ENCODE results near the gene IRF5.
A peak's percentile ranks its signal among the peaks of the same experiment; 100 is the strongest.

The IRF5 gene

DNA sequence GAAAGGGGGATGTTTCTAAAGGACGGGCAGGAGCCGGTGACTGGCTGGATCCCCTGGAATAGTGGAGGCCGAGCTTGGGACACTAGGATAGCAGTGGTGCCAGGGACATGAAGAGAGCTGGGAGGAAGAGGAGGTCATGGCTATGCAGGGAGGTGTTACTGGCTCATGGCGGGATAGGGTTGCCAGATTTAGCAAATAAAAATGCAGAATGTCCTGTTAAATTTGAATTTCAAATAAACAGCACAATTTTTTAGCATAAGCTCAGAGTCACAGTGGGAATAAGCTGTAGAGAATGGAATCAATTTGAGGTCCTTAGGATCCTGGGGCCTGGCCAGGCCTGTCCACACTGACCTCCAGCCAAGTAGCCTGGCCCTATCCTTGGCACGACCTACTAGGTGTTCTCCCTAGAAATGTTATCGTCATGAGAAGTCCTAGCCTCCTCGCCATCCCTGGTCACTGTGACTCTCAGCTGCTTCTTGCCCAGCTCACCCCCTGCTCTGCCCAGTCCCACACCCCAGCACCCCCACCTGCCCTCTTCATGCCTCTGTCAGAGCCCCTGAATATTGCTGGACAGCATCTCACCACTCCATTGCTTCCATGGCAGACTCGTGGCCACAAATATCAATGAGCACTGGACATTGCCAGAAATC lies 19.6 kb upstream of the IRF5 start:
- Histone ChIP-seq H3K4me3 (no peak overlapping the region), H3K27ac (no peak overlapping the region)

DNA sequence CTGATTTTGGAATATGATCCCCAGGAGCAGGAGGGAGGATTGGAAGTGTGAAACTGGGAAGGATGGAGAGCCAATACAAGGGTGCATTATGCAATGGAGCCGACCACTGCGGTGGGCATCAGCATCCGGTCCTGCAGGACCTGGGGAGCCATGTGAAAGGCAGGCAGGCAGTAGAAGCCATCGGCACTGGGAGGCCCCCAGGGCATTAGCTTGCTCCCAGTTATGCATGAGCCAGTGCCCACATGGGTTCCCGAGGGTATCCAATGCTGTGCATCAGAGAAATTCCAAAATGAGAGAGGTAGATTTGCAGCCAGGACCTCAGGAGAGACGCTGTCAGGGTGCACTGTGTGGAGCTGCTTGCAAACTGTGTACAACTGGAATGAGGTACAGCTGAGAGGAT lies 18.5 kb upstream of the IRF5 start:
- Histone ChIP-seq H3K27ac (no peak overlapping the region), H3K4me3 (no peak overlapping the region)

DNA sequence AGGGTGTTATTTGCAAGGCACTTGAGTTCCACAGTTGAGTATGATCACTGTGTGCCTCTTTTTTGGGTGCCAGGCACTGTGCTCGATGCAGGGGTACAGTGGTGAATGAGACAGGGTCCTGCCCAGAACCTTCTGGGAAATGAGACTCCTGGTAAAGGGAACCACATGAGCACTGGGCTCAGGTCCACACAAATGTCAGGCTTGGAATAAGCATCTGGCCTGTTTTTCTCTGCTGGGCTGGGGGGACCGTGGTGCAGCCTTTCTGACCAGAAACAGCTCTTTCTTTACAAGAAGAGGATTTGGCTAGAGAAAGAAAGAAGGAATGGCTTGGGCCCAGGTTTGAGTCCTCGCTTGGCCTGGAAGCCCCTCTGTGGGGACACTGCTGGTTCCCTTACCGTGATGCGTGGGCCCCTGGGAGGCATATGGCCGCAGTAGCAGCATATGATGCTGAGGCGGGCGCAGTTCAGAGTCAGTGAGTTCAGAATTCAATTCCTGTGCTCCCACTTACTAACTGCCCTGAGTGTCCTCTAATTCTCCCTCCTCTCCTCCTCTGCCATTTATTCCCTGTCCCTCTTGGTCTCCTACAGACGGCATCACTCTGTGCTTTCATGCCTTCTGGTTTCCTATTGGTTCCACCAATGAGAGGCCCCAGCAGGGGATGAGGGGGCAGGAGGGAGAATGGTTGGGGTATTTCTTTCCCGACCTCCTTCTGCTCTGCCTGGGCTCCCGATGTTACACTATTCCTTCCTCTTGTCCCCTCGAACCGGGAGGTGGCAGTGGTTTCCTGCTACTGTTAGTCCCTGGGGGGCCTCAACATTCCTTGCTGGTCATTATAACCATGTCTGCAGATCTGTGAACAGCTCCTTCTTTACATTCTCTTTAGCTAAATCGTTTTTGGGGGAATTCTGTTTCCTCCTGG lies 17.6 kb upstream of the IRF5 start:
- no peak overlapping the region for H3K27ac ChIP-seq

DNA sequence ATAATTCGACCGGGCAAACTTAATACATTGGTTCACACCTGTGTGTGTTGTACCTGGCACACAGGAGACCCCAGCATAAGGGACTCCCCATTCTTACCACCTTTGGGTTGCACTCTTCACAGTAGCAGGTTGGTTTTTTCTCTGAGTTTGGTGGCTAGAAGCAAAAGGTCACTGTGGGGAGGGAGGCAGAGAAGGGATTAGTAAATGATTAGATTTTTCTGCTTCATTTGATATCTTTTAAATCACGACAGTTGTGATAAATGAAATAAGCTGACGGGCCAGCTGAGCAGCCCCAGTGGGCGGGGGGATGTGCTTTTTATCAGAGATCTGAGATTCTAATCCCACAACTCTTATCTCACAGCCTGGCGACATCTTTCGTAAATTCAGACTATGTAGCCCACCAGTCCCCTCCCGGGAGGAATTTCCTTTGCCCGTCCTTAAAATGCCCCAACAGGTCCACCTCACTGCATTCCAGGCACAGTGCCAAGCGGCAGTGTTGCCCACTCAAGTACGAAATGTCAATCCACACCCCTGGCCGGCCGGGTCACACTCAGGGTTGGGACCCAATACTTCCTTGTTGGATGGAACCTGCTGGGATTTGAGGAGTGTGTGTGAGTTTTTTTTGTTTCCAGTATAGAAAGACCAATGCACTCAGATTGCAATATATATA lies 16.7 kb upstream of the IRF5 start:
- Histone ChIP-seq H3K27ac (no peak overlapping the region), H3K4me3 (no peak overlapping the region)

More for the DNA sequence above, 17.6 kb upstream of the IRF5 start:
- H3K4me3 ChIP-seq: no peak overlapping the region

DNA sequence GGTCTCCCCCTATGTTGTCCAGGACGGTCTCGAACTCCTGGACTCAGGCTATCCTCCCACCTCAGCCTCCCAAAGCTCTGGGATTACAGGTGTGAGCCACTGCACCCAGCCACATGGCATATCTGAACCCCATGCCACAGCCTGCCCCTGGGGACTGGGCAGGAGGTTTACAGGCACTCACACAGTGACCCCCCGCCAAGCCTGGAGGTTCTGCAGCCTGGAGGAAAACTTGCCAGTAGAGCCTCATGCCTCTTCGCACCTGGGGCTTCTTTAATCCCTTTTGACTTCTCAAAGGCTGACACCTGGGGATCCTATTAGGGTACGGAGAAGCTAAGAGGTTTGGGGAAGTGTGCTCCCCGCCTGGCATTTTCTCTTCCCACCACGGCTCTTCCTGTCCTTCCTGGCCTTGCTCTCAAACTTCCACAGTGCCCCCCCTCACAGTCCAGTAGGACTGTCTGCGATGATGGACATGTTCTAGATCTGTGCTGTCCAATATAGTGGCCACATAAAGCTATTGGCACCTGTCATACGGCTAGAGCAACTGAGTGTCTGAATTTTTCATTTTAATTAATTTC lies 15.8 kb upstream of the IRF5 start:
- Histone ChIP-seq H3K4me3 (no peak overlapping the region), H3K27ac (no peak overlapping the region)

DNA sequence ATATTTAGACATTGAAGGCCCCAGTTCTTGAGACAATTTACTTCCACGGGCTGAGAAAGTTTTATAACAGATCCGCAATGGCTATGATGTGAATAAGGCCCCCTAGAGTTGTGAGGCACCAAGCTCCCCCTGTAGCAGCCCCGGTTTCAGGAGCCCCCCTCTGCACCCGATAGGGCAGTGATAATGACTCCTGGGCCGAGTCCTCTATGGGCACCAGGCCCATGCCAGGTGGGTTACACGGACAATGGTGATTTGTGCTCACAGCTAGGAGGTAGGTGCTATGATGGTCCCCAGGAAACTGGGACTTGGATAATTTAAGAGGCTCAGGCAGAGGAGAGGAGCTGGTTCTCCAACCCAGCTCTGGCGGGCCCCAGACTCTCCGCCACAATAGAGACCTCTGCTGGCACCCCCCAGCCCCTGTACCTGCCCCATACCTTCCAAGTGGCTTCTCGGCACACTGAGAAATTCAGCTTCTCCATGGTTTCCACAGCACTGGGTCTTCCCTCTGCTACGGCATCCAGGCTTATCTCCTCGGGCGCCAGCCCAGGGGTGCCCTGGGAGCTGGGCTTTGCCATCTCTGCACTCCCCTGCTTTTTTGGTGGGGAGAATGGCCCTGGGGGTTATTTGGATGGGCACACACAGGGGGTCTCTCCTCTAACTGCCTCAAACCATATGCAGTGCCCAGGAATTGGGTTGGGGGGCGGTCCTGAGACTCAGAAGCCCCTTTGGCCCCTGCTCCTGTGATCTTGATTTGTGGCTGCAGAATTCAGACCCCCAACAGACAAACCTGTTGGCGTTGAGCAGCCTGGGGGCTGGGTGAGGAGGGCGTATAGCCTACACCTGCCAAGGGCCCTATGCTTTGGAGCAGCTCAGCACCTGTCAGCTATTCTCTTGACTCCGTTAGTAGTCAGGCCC lies 15.0 kb upstream of the IRF5 start:
- H3K27ac ChIP-seq: no peak overlapping the region
- H3K4me3 ChIP-seq: no peak overlapping the region

DNA sequence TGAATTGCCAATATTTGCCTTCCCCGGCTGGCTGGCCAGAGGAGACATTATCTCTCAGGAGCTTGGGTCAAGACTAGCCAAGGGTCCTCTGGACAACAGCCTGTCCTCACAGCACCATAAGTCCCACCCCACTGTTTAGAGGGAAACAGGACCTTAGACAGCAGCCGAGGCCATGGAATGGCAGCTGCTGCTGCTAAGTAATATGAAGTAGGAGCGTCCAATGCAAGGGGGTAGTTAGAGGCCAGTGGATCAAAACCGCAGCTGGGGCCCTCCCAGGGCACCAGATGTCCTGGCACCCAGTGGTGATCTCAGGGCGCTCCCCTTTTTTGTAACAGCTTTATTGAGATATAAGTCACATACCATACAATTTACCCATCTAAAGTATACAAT lies 14.3 kb upstream of the IRF5 start:
- Histone ChIP-seq H3K27ac (no peak overlapping the region), H3K4me3 (no peak overlapping the region)

DNA sequence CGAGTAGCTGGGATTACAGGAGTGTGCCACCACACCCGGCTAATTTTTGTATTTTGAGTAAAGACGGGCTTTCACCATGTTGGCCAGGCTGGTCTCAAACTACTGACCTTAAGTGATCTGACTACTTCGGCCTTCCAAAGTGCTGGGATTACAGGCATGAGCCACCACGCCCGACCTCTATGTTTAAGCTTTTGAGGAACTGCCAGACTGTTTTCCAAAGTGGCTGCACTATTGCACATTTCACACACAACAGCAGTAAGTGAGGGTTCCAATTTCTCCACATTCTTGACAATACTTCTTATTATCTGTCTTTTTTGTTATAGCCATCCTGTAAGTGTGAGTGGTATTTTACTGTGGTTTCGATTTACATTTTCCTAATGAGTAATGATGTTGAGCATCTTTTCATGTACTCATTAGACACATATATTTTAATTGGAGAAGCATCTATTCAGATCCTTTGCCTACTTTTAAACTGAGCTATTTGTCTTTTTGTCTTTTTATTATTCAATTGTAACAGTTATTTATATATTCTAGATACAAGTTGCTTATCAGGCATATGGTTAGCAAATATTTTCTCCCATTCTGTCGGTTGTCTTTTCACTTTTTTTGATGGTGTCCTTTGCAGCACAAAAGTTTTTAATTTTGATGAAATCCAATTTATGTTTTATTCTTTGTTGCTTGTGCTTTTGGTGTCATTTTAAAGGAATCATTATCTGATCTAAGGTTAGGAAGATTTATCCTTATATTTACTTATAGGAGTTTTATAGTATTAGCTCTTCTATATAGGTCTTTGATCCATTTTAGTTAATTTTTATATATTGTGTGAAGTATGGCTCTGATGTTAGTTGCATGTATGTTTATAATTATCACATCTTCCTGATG lies 12.8 kb upstream of the IRF5 start:
- Histone ChIP-seq H3K27ac (no peak overlapping the region), H3K4me3 (no peak overlapping the region)

DNA sequence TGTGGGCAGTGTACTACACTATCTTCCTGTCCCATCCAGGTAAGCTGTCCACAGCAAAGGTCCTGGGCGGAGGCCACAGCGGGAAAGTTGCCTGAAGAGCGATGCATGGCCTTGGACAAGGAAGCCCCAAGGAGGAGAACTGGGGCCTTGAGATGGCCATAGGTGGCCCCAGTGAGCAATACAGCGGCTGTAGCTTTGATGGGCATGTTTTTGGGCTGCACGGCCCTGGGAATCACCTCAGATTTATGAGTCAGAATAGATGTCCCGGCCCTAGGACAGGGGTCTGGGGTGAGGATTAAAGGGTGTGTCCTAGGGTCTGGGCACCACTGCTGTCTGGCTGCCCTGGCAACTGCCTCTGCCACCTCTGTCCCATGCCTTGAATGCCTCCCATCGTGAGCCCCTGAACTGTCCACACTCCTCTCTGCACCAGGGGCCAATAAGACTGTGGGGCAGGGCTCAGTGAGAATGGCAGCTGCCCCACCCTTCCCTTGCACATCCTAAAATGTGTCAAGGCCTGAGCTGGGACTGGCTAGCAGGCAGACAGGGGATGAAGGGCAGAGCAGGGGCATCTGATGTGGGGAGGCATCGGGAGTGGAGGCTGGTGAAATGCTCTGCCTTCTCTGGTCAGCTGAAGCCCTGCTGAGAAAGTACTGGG lies 9.4 kb upstream of the IRF5 start:
- Histone ChIP-seq H3K27ac (no peak overlapping the region), H3K4me3 (no peak overlapping the region)

DNA sequence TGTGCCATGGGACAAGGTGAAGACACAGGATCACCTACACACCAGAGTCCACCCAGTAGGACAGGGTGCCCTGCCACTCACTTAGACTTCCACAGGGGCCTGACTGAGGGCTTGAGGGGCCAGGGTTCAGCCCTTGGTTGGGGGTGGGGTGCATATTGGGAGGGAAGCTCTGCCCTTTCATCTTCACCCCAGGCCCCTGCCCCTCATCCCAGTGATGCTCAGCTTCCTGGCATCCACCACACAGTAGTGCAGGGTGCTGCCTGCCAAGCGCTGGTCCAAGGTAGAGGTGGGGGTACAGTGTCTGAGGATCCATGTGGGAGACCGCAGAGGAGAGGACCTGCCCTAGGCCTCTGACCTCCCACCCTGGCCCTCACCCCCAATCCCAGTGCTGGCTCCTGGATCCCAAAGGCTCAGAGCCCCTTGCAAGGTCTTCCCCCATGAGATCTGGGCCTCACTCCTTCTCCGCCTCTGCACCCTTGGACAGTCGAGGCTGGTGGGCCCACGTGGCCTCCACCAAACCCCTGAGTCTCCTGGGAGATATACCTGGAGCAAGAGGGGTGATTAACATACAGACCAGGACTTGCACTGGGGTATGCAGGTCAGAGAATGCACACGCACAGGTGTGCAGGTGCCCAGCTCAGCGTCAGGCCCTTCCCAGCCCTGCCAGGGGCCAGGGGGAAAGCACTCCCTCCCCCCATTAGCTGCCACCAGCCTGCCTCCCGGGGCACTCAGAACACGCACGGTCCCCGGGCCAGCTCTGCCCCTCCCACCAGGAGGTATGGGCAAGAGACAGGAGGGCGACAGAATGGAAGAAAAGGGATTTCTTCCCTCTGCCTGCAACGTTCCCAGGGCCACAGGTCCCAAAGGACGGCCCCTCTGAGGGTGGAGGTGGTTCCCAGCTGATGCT lies 8.6 kb upstream of the IRF5 start:
- no peak overlapping the region for H3K4me3 ChIP-seq
- H3K27ac ChIP-seq: no peak overlapping the region

DNA sequence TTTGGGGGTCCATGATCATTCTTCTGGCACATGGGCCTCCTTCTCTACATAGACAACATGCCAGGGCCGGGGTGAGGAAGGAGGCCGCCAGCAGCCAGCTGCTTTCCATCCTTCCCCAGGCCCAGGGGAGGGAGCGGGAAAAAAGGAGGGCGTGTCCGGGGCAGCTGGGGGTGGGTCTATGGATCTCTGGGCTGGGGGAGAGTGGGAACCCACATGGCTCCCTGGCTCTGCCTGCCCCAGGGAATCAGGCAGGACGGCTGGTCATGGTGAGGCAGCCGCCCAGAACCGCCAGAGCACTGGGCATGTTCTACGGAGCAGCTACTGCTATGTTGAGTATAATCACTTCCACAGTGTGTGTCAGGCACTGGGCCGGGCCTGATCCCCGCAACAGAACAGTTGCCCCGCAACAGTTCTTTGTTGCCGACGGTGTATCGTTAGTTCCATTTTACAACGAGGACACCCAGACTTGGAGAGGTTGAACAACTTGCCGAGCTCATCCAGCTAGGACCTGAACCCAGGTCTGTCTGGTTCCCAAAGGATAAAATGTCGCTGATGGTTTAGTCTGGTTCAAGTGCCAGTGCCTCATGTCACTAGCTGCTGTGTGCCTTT lies 6.4 kb upstream of the IRF5 start:
- Histone ChIP-seq H3K27ac (no peak overlapping the region), H3K4me3 (no peak overlapping the region)

DNA sequence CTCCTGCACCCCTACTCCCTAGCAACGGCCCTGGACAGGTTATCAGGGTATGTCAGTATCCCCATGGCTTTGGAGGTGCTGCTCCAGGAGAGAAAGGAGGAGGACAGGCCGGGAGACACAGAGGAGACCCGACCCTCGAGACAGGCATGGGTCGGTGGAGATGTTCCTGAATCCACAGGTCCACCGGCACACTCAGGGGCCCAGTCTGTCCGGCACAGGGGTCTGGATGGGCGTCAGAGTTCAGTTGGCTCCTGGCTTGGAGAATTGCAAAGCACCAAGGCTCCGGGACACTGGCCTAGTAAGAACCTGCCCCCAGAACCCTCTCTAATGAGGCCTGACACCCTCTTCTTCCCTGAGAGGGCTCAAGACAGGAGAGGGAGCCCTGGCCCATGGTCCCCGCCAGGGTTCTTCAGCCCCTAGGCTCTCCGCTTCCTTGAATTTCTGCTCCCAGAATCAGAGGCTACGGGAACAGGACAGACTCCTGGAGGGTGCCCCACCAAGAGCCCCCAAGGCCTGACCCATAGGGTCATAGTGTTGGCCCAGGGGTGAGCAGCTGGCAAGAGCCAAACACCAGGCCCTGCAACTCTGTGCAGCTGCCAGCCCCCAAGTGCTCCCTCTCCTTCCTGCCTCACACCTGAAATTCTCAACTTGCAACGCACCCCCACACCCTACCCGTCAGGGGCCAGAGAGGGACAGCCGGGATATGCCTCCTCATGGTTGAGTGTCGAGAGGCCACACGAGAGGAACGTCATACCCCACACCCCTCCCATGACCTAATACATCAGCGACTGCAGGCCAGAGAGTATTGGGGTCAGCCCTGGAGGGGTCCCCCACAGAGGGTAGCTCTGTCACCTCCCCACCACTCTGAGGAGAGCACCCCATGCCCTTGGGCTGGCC lies 5.5 kb upstream of the IRF5 start:
- Histone ChIP-seq H3K4me3 (no peak overlapping the region), H3K27ac (peak overlapping the region in 4 of 21 experiments; percentile 7 to 67 (median 61))

DNA sequence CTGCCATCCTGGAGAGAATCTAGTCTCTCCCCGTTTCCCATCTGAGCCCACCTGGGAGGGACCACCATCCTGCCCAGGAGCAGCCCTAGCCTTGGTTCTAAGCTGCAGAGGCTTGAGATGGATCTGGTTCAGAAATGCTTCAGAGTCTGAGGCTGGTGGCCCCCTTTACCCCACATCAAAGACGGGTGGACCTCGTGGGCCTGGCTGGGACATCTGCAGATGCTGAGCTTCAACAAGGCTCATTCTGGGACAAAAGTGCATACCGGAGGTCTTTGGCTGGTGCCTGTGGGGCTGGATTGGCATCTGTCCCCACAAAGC lies 4.9 kb upstream of the IRF5 start:
- Histone ChIP-seq H3K27ac (peak overlapping the region in 5 of 21 experiments; percentile 7 to 67 (median 61)), H3K4me3 (no peak overlapping the region)

DNA sequence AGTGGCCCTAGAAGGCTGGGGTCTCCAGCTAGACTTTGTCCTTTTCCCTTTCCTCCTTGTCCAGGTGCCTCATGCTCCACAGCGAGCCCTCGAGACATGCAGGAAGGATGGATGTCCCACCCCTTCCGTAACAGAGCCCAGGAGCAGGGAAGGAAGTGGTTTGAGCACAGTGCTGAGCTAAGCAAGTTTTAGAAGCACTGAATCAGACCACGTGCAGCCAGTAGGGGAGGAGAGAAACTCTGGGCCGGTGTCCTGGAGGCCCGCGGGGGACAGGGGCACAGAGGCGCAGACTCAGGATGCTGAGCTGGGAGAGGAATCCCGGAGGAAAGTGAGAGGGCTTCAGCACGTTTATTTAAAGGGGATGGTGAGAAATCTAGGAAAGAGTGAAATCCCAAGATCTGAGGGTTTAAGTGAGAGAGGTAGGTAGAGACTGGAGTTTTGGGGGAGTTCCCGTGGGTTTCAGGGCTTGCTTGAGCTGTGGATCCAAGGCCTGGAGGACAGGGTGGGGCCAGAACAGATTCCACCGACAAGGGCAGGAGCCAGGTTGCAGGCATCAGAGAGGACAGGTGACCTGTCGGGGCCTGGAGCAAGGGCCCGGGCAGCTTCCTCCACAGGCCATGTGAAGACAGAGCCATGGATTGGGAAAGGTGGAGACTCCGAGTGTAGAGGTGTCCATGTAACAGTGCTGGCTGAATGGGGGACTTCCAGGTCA lies 4.4 kb upstream of the IRF5 start:
- H3K27ac ChIP-seq: peak overlapping the region in 7 of 21 experiments; percentile 7 to 67 (median 57)
- H3K4me3 ChIP-seq: no peak overlapping the region
